Measurements from ENCODE around the gene CCP110.

GRCh38 chr16:19474617-19475016 is 49.1 kb upstream of the CCP110 start:
- no peak for TF ChIP-seq POLR2A (IDR thresholded peaks at IDR 0.05; ENCODE audit: low read depth, low read length)
- TF ChIP-seq PAX5 (IDR thresholded peaks at IDR 0.05; ENCODE audit: insufficient read depth, low read length, severe bottlenecking): no peak
- no peak for TF ChIP-seq POLR2AphosphoS5 (IDR thresholded peaks at IDR 0.05; ENCODE audit: low read depth, low read length)
